HG03175 (cell line): ENCODE measurements around the gene KRT28.
A peak's percentile ranks its signal among the peaks of the same experiment; 100 is the strongest.
"Not testable (repeated sequence)": the region's sequence is repeated elsewhere in the genome, so short reads cannot be mapped to it uniquely, and the experiment has no call there.

ENCODE experiments used
- ATAC-seq: cut with Tn5 transposase; IDR thresholded peaks from one replicate; pipeline ENCODE4 v1.9.1; 2021; ENCODE audit warnings: mild to moderate bottlenecking, moderate library complexity; ENCODE audit not compliant: unreplicated experiment

Gene KRT28

DNA sequence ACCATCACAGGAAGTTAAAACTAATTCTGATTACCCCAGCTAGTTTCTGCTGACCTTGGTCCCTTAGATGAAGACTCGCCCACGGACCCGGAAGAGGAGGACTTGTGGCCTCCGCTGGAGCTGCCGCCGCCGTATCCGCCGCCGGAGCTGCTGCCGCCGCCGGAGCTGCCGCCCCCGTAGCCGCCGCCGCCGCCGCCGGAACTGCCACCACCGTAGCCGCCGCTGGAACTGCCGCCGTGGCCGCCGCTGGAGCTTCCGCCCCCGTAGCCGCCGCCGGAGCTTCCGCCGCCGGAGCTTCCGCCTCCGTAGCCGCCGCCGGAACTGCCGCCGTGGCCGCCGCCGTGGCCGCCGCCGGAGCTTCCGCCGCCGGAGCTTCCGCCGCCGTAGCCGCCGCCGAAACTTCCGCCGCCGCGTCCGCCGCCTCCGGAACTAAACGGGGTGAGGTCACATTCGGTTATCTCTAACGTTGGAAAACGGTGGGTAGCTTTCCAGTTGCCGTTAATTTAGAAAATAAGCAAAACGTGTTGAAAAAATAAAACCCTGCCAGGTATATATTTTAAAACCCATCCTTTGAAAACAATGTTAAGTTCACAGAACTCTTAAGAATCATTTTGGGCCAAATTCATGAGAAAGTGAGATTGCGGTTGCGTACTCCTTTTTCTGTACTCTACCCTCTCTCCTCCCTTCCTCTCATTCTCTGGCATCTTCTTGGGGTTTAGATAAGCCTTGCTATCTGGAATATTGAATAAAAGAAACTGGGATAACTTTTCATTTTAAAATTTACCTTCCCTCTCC is 19.2 kb upstream of the KRT28 start:
- peak; percentile 73 for ATAC-seq

DNA sequence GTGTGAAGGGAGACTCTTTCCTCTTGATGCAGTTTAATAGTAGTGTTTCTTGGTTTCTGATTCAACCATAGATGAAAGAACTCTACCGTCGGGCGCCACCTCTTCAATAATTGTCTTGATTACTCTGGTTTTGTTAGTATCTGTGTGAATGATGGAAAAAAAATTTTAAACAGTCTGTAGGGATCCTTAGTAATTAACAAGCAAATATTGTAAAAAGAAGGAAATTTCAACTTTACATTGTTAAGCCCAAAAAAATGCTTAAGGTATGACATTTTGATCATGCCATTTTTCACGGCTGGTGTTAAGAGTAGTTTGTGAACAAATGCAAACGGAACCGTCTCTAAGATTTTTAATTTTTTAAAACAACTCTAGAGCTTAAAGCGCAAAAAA is 18.6 kb upstream of the KRT28 start:
- no peak for ATAC-seq

DNA sequence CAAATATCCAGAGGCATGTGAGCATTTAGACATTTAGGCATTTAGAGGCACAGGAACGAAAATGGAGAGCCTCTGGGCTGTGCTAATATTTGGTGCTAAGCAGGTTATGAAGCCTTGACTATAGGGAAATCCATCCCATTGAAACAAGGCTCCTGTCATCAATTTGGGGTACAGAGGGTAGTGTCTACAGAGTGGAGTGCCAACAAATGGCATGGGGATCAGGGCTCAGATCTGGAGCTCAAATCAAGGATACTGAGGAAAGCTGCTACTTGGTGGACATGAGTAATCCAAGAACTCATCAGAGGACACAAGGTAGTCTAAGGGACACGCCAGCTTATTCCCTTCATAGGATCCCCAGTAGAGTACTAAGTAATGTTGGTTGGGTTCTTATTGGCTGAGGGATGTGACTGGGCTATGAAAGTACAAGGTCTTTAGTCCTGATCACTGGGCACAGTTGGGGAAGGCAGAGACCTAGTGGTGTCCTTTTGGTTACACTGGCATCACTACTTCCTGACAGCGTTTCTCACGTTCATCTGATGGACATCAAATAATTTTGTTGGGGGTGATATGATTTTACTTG is 17.4 kb upstream of the KRT28 start:
- ATAC-seq, result no peak

DNA sequence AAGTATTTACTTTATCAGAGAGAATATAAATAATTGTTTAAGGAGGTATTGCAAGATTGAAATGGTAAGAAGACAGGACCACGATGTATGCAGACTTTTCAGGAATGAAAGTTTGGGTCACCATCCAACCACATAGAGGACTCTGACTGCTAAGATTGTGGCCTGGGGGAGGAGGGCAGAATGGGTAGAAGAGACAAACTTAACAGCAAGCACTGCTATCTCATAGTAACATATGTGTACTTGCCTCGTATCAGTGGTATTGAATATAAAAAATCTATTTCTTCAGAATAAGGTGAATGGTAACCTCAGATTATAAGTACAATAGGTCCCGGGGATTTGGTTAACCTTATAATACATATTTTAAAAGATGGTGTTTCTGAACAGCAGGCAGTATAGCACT is 16.8 kb upstream of the KRT28 start:
- ATAC-seq, result no peak

DNA sequence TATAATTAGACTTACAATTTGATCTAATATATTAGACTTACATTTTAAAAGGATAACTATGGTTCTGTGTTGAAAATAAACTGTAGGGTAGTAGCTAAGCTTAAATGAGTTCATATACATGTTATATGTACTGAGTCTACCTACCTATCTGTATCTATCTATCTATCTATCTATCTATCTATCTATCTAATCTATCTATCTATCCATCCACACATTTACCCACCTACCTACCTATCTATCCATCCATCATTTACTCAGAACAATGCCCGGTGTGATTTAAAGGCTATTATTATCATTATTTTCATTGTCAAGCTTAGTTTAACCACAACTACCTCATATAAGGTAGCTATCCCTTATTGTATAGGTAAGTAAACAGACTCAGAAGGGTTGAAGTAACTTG is 15.6 kb upstream of the KRT28 start:
- no peak for ATAC-seq

DNA sequence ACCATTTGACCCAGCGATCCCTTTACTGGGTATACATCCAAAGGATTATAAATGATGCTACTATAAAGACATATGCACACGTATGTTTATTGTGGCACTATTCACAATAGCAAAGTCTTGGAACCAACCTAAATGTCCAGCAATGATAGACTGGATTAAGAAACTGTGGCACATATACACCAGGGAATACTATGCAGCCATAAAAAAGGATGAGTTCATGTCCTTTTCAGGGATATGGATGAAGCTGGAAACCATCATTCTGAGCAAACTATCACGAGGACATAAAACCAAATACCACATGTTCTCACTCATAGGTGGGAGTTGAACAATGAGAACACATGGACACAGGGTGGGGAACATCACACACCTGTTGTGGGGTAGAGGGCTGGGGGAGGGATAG is 14.9 kb upstream of the KRT28 start:
- not testable (repeated sequence) for ATAC-seq

DNA sequence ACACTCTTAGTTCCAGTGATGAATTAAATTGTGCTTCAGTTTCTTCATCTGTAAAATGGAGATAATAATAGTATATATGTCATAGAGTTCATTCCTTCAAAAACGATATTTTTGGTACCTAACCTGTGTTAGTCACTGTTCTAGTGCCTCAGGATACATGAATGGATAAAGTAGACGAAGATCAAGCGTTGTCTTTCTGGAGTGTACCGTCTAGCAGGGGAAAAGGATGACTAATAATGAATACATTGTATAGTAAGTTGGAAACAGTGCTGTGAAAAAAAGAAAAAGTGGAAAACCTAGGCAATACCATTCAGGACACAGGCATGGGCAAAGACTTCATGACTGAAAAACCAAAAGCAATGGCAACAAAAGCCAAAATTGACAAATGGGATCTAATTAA is 14.0 kb upstream of the KRT28 start:
- ATAC-seq, result no peak

DNA sequence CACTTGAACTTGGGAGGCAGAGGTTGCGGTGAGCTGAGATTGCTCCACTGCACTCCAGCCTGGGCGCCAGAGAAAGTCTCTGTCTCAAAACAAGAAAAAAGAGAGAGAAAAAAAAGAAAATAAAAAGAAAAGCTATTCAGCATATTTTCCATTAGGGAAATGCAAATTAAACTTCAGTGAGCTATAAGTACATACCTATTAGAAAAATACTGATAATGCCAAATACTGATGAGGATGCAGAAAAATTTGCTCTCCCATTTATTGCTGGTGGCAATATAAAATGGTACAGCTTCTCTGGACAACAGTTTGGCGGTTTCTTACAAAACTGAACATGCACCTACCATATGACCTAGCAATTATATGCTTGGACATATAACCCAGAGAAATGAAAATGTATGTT is 12.9 kb upstream of the KRT28 start:
- ATAC-seq, result no peak

DNA sequence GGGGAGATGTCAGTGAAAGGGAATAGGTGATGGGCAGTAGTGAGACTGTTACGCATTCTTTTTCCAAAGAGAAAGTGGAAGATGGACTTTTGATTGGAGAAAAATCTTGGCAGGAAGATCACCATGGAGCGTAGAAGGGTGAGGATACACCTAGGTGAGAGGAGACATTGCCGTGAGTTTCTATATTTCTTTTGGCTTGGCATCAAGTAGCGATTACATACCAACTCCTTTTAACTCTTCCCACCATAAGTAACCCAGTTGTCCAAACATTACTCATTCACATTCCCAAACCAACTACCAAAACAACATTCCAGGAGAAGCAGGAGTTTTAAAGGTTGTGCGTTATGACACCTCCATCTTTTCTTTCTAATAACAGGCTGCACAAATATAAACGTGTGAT is 10.7 kb upstream of the KRT28 start:
- no peak for ATAC-seq

DNA sequence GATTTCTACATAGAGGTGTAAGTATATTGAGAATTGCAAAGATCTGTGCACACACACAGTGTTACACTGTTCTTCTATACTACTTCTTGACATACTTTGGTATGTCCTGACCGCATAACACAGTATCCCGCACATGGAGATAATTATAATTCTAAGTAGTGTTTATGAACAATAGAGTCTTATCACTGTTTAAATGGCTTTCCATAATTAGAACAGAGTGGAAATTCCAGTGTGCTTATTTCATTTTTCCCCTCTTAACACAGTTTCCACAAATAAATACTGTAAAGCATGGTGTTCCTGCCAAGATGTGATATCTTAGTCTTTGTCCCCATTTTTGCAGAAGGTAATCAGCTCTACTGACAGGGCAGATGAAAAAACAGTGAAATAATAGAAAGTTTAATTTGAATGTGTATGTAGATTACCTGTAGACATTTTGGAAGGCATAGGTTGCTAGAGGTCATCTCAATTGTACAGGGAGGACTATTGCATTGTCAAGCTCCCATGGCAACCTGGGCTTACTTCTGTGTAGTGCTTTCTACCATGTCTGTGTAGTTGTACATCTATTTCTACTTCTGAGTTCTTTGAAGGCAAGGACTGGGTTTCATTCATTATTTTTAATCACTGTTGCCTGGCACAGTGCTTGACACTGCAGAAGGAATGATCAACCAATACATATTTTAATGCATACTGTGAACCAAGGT is 10.1 kb upstream of the KRT28 start:
- no peak for ATAC-seq

DNA sequence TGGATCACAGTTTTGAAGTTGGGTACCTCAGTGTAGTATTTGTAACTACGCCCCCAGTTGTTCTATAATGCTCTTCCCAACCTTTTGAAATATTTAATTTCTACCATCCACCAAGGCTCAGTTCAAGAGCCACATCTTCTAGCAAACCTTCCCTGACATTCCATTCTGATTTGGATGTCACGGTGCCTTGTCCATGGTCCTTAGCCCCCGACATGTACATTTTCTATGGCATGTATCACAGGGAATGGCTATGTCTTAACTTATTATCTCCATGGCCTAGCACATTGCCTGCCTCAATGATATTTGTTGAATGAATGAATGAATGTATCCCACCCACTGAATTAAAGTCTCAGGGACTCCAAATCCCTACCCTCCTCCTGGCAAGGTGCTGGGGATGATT is 6.4 kb upstream of the KRT28 start:
- no peak for ATAC-seq

DNA sequence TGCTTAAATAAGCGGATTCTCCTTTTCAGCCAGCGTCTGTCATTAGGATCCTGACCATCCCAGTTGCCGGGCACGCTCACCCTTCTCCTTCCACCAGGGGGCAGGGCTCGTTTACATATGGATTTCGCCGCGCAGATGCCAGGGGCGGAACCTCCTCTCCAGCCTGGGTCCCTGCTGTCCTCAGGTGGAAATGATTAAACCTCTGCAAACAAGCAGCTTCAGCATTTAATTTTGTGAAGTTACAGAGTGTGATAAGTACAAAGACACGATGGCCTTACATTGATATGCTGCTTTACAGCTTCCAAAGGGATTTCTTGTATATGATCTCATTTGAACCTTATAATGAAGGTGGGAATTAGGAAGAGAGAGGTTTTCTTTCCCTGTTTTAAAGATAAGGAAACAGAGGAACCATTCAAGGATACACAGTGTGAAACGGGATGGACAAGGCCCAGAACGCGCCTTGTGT is 3.9 kb upstream of the KRT28 start:
- no peak for ATAC-seq

DNA sequence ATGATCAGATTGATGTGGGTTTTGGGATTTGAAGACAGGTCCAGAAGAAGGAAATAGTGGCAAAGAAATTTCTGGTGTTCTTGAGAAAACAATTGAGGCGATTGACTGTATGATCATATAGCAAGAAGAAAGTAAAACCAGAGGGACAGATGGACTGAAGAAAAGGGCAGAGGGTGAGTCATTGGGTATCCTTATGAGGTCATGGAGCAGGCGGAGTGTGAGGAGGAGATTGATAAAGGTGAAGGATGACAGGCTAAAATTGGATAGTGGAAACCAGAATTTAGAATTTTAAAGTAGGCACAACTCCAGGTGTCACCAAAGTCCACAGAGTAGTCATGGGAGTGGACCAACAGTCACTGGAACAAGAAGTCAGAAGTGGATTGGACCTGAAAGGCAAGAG is 1.4 kb upstream of the KRT28 start:
- ATAC-seq, result no peak

DNA sequence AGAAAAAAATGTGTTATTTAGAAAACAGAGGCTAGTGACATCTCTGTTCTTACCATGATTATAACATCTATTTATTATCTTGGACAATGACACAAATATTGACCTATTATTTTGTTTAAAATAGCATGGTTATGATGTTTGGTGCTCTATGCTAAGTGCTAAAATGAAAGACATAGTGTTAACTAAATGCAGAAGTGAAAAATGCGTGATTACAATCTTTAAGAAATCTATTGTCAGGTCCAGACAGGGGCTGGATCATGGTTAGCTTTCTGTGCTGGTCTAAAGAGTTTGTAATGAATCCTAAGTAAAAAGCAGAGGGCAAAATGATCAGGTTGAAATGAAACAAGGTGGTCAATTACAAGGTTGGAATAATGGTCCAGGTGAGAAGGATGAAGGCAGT is 622 bp upstream of the KRT28 start:
- ATAC-seq, result no peak

DNA sequence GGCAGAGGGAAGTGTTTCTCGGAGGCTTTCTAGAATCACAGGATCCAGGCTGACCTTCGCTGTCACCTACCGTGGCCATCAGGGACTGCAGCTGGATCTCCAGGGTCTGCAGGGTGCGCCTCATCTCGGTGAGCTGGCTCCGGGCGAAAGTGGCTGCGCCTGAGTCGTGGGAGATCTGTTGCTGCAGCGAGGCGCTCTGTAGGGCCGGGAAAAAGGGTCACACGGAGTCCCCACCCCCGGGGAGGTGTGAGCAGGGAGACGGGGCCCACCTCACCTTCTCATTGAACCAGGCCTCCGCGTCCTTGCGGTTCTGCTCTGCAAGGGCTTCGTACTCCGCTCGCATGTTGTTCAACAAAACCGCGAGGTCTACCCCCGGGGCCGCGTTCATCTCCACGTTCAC is 2.9 kb downstream of the KRT28 start:
- ATAC-seq, result no peak

DNA sequence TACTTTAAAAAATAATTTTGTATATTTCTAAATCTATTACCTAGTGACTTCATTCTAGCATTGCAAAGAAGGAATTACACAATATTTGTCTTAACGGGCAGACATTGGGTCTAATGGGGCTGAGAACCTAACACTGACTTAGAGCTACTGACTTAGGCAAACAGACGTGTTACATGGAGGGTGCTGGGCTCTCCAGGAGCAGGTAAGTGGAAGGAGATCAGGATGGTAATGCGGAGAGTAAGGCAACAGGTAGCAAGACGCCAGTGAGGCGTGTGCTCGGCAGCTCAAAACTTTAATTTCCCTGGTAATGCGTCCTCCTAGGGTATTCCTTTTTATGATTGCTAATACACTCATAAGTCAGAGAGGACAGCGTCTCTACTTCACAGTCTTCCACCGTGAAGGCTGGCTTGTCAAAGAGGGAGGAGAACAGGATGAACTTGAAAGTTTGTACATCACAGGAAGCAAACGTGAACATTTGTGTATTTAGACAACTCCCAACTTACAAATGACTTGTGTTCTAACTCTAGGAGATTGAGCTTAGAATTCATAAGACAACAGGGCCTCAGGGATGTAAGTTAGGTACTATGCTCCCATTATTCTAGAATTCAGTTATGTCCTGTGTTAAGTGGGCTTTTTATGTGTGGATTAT is 4.6 kb downstream of the KRT28 start:
- ATAC-seq, result no peak

DNA sequence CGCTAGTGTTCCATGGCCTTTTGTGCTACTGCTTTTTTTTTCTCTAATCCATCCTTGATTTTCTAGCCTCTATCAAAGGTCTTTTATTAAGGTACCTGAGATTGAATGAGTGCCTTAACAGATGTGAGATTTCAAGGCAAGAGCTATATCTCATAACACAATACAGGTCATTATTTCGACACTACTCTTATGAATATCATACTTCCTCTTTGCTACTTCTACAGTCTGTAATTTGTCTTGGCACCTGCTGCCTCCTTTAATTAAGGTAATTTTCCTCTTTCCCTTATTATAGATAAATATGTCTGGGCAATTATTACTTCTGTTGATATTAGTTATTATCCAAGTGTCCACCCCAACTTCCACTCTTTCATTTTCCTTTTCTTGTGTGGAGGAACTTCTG is 5.3 kb downstream of the KRT28 start:
- ATAC-seq, result no peak

DNA sequence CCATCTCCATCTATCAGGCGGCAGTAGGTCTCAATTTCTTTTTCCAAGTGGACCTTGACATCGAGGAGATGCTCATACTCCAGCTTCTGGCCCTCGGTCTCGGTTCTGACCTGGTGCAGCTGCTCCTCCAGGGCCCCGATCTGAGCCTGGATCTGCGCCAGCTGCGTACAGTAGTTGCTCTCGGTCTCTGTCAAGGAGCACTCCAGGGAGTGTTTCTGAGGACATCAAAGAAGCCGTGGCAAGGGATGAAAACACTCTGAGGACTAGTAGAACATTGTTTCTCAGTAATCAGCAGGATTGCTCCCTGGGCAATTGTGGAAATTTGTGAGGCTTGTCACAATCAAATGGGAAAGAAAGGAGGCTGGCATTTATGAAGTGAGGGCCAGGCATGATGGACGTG is 5.9 kb downstream of the KRT28 start:
- no peak for ATAC-seq

DNA sequence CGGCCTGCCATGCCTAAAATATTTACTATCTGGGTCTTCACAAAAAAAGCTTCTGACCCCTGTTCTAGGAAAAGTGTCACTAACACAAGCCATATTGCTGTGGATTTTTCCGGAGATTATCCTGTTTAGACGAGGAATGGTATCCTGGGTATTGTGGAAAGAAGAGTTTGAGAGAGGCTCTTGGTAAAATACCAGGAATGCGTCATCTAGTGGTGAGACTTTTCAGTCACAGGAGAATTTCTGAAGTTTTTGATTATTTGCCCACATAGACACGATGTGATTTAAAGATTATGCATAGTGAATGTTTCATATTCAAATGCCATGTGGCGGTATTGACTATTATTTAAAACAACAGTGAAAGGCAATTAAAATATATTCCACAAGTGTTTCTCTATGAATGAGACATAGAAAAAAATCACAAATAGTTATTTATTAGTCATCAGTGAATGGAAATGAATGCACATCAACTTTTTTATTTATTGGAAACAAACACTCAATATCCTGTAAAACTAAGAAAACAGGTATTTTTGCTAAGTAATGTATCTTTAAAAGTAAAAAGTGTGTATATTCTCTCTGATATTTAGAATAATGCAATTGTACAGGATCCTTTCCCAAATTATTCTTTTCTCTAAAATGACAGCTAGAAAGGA is 7.8 kb downstream of the KRT28 start:
- no peak for ATAC-seq

DNA sequence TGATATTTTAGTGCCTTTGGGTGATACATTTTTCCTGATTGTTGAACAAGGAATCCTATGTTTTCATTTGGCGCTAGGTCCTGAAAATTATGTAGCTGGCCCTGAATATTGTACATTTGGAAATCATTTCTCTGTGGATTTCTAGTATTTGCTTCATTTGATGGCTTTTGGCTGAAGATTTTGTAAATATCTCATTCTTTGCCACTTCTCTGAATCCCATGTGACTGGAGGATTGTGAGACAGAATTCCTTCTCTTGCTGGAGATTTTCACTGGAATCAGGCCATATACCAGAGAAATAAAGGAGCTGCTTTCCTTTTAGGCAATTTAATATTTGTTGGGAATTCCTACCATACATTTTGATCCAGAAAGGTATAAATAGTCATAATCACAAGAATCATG is 8.6 kb downstream of the KRT28 start:
- no peak for ATAC-seq

DNA sequence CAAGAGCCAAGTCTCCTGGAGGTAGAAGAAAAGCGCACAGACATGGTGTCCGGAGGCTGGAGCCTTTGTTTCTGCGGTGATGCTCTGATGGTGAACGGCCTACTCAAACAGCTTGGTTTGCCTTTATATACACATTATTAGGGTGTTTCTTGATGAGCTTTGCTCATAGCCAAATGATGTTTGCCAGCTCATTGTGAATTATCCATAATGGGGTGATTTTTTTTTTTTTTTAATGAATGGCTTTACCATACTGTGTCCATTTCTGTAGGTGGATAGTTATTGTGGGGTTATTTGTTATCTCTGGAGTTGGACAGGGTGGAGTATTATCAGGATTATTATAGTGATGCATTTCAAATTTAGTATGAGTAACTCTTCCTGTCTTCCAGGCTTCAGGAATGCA is 17.3 kb downstream of the KRT28 start, which contains the start of gene KRT27:
Gene KRT27, minus strand, starts transcription at position 101 of the 400 bp plus-strand sequence. Its CDS starts 57 bp downstream, at position 44.
- no peak for ATAC-seq
